Liver (tissue), 3 donors: ENCODE results near the gene ADSS2.

Source experiments
- GABPA ChIP-seq, 2 donors: IDR thresholded peaks in 1 of 2; conservative IDR thresholded peaks in 1 of 2; 2 replicates each; pipeline ENCODE4 v1.6.1; 2016; ENCODE audit warnings: antibody characterized with exemption in 2 of 2, mild to moderate bottlenecking in 1 of 2, moderate library complexity in 1 of 2
- HNF4A ChIP-seq, 2 donors: conservative IDR thresholded peaks; 2 replicates each; pipeline ENCODE4 v1.6.1; 2016; ENCODE audit warnings: antibody characterized with exemption in 2 of 2, mild to moderate bottlenecking in 2 of 2
- RAD21 ChIP-seq, 2 donors: IDR thresholded peaks; 2 replicates each; pipeline ENCODE4 v1.6.1; 2016; ENCODE audit warnings: antibody characterized with exemption in 2 of 2, mild to moderate bottlenecking in 2 of 2
- YY1 ChIP-seq: IDR thresholded peaks from 2 replicates; pipeline ENCODE4 v1.6.1; 2016; ENCODE audit warnings: antibody characterized with exemption, mild to moderate bottlenecking
- TF ChIP-seq, protein P1 (sequence below): fragments of 150-350 bp; IDR thresholded peaks from 2 replicates; pipeline ENCODE4 v1.5.1; 2017; ENCODE audit warnings: improper control_type of control experiment, low read depth, low read length; ENCODE audit not compliant: missing input control
- TF ChIP-seq, protein P2 (sequence below): IDR thresholded peaks from 2 replicates; pipeline ENCODE4 v1.6.1; 2016; ENCODE audit warnings: antibody characterized with exemption
- TF ChIP-seq, protein P3 (sequence below): IDR thresholded peaks from 2 replicates; pipeline ENCODE4 v1.6.1; 2016; ENCODE audit warnings: antibody characterized with exemption, mild to moderate bottlenecking
- donor health status: healthy.
- donor health status: healthy.

DNA sequence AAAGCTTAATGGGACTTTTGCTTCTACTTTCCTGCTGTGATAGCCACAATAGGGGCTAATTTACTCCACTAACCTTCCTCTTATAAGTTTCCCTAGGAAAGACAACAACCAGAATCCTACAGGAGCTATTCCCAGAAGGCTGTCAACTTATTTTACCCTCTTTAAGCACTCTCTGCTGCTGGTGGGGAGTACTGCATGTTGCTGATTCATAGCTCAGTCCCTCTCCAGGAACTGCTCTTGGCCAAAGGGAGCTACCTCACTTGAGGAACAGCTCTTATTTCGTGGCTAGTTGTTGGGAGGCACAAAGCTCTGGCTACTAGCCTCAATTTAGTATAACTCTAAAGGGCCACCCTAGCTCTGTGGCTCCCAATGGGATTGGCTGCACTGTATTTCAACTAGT lies 37.2 kb downstream of the ADSS2 start:
- TF ChIP-seq, protein P1, sequence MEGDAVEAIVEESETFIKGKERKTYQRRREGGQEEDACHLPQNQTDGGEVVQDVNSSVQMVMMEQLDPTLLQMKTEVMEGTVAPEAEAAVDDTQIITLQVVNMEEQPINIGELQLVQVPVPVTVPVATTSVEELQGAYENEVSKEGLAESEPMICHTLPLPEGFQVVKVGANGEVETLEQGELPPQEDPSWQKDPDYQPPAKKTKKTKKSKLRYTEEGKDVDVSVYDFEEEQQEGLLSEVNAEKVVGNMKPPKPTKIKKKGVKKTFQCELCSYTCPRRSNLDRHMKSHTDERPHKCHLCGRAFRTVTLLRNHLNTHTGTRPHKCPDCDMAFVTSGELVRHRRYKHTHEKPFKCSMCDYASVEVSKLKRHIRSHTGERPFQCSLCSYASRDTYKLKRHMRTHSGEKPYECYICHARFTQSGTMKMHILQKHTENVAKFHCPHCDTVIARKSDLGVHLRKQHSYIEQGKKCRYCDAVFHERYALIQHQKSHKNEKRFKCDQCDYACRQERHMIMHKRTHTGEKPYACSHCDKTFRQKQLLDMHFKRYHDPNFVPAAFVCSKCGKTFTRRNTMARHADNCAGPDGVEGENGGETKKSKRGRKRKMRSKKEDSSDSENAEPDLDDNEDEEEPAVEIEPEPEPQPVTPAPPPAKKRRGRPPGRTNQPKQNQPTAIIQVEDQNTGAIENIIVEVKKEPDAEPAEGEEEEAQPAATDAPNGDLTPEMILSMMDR = no peak
- TF ChIP-seq YY1 (no peak), GABPA (IDR thresholded peaks at IDR 0.05 in 1 of 2, conservative IDR thresholded peaks at IDR 0.05 in 1 of 2) (no peak), RAD21 (IDR thresholded peaks at IDR 0.05) (no peak), HNF4A (conservative IDR thresholded peaks at IDR 0.05) (no peak)
- TF ChIP-seq, protein P2, sequence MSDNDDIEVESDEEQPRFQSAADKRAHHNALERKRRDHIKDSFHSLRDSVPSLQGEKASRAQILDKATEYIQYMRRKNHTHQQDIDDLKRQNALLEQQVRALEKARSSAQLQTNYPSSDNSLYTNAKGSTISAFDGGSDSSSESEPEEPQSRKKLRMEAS = no peak
- TF ChIP-seq, protein P3, sequence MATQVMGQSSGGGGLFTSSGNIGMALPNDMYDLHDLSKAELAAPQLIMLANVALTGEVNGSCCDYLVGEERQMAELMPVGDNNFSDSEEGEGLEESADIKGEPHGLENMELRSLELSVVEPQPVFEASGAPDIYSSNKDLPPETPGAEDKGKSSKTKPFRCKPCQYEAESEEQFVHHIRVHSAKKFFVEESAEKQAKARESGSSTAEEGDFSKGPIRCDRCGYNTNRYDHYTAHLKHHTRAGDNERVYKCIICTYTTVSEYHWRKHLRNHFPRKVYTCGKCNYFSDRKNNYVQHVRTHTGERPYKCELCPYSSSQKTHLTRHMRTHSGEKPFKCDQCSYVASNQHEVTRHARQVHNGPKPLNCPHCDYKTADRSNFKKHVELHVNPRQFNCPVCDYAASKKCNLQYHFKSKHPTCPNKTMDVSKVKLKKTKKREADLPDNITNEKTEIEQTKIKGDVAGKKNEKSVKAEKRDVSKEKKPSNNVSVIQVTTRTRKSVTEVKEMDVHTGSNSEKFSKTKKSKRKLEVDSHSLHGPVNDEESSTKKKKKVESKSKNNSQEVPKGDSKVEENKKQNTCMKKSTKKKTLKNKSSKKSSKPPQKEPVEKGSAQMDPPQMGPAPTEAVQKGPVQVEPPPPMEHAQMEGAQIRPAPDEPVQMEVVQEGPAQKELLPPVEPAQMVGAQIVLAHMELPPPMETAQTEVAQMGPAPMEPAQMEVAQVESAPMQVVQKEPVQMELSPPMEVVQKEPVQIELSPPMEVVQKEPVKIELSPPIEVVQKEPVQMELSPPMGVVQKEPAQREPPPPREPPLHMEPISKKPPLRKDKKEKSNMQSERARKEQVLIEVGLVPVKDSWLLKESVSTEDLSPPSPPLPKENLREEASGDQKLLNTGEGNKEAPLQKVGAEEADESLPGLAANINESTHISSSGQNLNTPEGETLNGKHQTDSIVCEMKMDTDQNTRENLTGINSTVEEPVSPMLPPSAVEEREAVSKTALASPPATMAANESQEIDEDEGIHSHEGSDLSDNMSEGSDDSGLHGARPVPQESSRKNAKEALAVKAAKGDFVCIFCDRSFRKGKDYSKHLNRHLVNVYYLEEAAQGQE = no peak
